Stimulated activated CD8-positive, alpha-beta memory T cell treated with anti-CD3 and anti-CD28 coated beads, Interleukin-15, amount 100 ng/mL, for 24 hours (primary cell): Measurements from ENCODE around the gene SS18.

Experiments
- DNase-seq: peaks from one replicate; pipeline ENCODE4 v3.0.0-alpha.2; 2020; ENCODE audit warnings: low read depth

The SS18 gene

DNA sequence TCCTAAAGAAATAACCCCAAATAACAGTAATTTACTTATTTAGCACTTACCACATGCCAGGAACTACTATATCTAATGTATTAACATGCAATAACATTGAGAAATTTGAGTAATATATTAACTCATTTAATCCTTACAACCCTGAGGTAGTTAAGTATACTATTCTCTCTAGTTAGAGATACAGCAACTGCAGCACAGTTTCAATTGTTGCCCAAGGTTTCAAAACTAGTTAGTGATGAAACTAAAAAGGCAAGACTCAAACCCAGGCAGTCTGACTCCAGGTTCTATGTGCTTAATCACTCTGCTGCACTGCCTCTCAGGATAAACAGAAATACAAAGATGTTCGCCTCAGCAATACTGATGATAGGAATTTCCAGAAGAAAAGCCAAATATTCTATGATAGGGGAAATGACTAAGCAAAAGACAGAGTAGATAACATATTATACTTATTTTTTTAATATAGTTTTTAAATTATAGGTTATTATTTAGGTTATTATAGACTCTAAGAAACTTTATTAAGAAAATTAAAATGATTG lies 88.0 kb downstream of the SS18 start:
- DNase-seq = no peak

DNA sequence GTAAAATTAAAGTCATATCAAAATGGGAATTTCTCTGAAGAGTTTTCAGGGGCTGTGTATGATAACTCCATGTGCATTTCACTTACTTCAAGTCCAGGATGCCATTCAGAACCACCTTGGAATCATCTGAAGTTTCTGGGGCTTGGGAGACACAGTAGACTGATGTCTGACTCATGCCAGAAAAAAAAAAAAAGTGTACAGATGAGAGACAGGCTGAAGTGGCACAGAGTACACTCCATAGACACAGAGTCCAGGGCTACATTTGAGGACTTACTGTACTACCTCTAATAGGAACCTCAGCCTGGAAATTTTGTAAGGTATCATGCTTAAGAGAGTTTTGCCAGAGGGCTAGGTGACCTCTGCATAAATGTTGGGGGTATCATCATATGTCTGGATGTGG lies 92.0 kb downstream of the SS18 start:
- no peak for DNase-seq

DNA sequence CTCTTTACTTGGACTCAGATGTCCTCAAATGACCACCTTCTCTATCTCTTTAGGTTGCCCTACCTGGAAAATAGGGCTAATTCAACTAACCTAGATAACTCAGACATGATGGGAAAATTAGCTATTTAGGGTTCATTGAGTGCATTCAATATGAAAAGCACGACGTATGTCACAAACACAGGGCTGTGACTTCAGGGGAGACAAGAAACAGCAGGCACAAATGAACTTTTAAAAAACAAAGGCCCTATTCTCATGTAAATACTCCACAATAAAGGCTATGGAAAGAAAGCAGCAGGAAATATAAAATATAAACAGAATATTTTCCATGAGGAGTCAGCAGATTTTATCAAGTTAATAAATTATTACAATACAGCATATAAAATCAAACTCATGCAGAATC lies 97.8 kb downstream of the SS18 start:
- DNase-seq = no peak

GRCh38 chr18:25990473-25990872 lies 99.9 kb downstream of the SS18 start:
- no peak for DNase-seq

GRCh38 chr18:25985707-25986394 lies 104.6 kb downstream of the SS18 start:
- no peak for DNase-seq

DNA sequence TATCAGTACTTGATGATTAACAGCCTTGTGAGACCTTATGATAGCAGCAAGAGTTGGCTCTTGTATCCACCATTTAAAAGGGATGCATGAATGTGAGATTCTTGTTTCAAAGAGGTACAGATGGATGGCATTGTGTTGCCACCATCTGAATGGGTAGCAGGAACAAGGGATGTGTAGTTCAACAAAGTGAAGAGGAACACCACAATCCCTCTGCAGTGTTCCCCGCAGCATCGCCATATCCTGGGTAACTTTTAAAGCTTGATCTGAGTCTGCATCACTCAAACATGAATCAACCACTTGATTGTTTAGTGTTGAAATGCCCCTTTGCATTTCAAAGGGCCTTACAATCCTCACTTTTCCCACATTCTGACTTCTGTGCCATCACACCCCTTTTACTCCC lies 106.7 kb downstream of the SS18 start:
- no peak for DNase-seq

DNA sequence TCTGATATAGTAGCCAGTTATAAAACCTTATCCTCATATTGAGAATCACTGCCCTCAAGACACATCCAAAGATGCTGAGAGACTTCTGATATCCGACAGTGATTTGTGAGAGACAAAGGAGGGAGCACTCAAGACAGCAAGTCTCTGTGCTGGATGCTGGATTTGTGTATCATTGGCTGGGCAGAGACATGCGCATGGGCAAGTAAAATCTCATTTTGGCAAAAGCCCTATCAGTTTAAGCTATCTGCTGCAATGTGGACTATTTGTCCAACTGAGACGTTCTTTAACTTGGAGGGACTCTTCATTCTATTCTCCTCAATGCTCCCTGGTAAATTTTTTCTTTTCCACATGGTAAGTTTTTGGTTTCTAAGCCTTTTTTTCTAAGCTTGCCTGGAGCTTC lies 107.5 kb downstream of the SS18 start:
- no peak for DNase-seq

DNA sequence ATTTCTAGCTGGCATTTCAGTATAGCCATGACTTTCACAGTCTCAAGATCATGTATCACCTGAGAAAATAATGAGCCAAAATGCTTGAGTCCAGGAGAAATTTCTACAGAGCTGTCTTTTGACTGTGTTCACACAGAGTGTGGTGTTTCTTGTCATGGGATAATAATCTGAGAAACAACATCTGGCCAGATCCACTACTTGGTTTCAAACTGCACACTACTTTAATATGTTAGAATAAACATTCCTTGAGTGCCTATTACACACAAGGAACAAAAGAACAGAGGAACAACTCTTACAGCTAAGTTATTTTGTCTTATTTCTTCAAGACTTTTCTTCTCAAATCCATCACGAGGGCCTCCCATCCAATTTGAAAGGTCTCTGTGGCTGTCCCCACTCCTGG lies 108.3 kb downstream of the SS18 start:
- no peak for DNase-seq

DNA sequence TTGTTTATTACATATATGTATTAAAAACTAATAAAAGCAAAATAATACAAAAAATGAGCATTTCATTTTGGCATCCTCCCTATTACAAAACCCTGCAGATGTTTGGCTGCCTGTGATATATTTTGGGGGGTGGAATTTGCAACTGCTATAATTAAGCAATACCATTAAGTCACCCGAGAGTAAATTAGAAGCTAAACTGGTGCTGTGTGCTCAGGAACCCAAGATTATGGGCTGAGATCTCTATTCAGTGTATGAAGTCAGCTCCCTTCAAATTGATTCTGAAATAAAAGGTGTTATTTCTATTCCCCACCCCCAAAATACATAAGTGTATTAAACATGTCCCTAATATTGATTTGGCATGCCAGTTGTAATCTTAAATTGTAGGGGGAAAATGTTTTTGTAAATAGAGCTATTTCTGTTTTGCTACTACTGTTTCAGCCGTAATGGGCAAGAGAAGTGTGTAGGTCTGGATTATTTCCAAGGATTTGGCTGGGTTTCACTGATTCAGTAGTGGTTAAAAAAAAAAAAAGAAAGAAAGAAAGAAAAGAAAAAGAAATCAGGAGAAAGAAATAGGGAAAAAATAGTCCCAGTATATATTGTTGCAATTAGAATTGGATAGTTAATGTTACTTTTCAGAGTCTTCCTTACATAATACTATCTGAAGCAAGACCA lies 110.9 kb downstream of the SS18 start:
- no peak for DNase-seq

DNA sequence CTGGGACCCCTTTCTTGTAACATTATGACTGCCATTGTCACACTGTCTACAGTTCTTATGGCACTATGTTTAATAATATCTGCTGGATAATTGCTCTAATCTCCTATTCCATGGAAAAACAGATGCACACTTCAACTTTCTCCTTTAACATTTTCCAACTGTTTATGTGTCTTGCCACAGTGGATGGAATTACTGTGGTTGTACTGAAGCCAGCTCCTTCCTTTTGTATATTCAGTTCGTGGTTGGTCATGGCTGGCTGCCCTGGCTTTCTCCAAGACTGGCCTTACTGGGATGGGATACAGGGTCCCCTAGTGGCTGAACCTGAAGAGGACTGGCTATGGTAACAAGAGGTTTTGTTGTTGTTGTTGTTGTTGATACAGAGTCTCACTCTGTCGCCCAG lies 113.9 kb downstream of the SS18 start:
- no peak for DNase-seq

GRCh38 chr18:25974630-25975077 lies 115.8 kb downstream of the SS18 start:
- DNase-seq = no peak
